Progenitor cell of endocrine pancreas (in vitro differentiated cells): ENCODE results near the gene ALDH1A1. TPM values are rescaled to one million over a fixed set of nuclear protein-coding genes. Genes with fewer than 3 reads are reported as not detected.

Experiments
- DNase-seq: peaks from one replicate; pipeline ENCODE4 v3.0.0; 2021; ENCODE audit warnings: low spot score; ENCODE audit not compliant: unreplicated experiment
- H3K27ac Mint-ChIP-seq: 2 replicates; pipeline ENCODE4 v1.8.0; 2021; ENCODE audit warnings: mild to moderate bottlenecking, moderate library complexity, mixed read lengths
- H3K27me3 Mint-ChIP-seq: 2 replicates; pipeline ENCODE4 v1.8.0; 2021; ENCODE audit warnings: mixed read lengths
- H3K36me3 Mint-ChIP-seq: 2 replicates; pipeline ENCODE4 v1.8.0; 2022; ENCODE audit warnings: mixed read lengths; ENCODE audit not compliant: insufficient read depth
- H3K4me1 Mint-ChIP-seq: 2 replicates; pipeline ENCODE4 v1.8.0; 2021; ENCODE audit warnings: low read depth, mixed read lengths
- H3K4me3 Mint-ChIP-seq: 2 replicates; pipeline ENCODE4 v1.8.0; 2021; ENCODE audit warnings: low read depth, mild to moderate bottlenecking, moderate library complexity, mixed read lengths
- H3K9me3 Mint-ChIP-seq: 2 replicates; pipeline ENCODE4 v1.8.0; 2021; ENCODE audit warnings: low read depth, mixed read lengths
- CTCF ChIP-seq: fragments of 200-600 bp; sonication (generic); IDR thresholded peaks from one replicate; pipeline ENCODE4 v1.5.0; 2021; ENCODE audit warnings: antibody characterized with exemption, mild to moderate bottlenecking; ENCODE audit not compliant: unreplicated experiment
- total RNA-seq: library from RNA; stranded (reverse); gene quantifications from 2 replicates; pipeline ENCODE4 v1.2.1, GENCODE V29; 2021

ALDH1A1 gene
- total RNA-seq, 1 donor from 2014 or later = 188 TPM

- no peaks in the 10 kb centered on the region for H3K4me1 Mint-ChIP-seq
- no peak for DNase-seq
- no peak overlapping the region for H3K27ac Mint-ChIP-seq
- no peak for TF ChIP-seq CTCF
- H3K4me3 Mint-ChIP-seq = no peak overlapping the region
- peaks cover 4% of the 10 kb centered on the region for H3K36me3 Mint-ChIP-seq
- H3K27me3 Mint-ChIP-seq = no peaks in the 10 kb centered on the region
- no peaks in the 10 kb centered on the region for H3K9me3 Mint-ChIP-seq
These were observed 58.5 kb downstream of the ALDH1A1 start for GRCh38 chr9:72894342-72894741.

- DNase-seq = no peak
- Mint-ChIP-seq H3K4me3 (no peak overlapping the region), H3K27me3 (no peaks in the 10 kb centered on the region), H3K4me1 (no peaks in the 10 kb centered on the region), H3K36me3 (peaks cover 4% of the 10 kb centered on the region), H3K9me3 (no peaks in the 10 kb centered on the region), H3K27ac (no peak overlapping the region)
- no peak for TF ChIP-seq CTCF
These were observed 59.4 kb downstream of the ALDH1A1 start for GRCh38 chr9:72893437-72893836.

GRCh38 chr9:72891043-72891442 lies 61.8 kb downstream of the ALDH1A1 start:
- Mint-ChIP-seq H3K4me1 (no peaks in the 10 kb centered on the region), H3K27me3 (no peaks in the 10 kb centered on the region), H3K27ac (no peak overlapping the region), H3K4me3 (no peak overlapping the region), H3K9me3 (no peaks in the 10 kb centered on the region), H3K36me3 (peaks cover 1% of the 10 kb centered on the region)
- no peak for TF ChIP-seq CTCF
- DNase-seq = no peak

GRCh38 chr9:72888943-72889342 lies 63.9 kb downstream of the ALDH1A1 start:
- no peak for TF ChIP-seq CTCF
- Mint-ChIP-seq H3K4me1 (no peaks in the 10 kb centered on the region), H3K27me3 (no peaks in the 10 kb centered on the region), H3K9me3 (no peaks in the 10 kb centered on the region), H3K4me3 (no peak overlapping the region), H3K36me3 (no peaks in the 10 kb centered on the region), H3K27ac (no peak overlapping the region)
- no peak for DNase-seq

GRCh38 chr9:72888067-72888466 lies 64.8 kb downstream of the ALDH1A1 start:
- H3K4me3 Mint-ChIP-seq = no peak overlapping the region
- H3K9me3 Mint-ChIP-seq = no peaks in the 10 kb centered on the region
- no peaks in the 10 kb centered on the region for H3K36me3 Mint-ChIP-seq
- no peak overlapping the region for H3K27ac Mint-ChIP-seq
- TF ChIP-seq CTCF = no peak
- no peak for DNase-seq
- H3K27me3 Mint-ChIP-seq = no peaks in the 10 kb centered on the region
- H3K4me1 Mint-ChIP-seq = no peaks in the 10 kb centered on the region
